Fibroblast of villous mesenchyme (primary cell): ENCODE measurements around the gene MVB12B. TPM values are rescaled to one million over a fixed set of nuclear protein-coding genes. Genes with fewer than 3 reads are reported as not detected.

Source experiments
- DNase-seq: peaks from one replicate; pipeline ENCODE4 v3.0.0-alpha.2; 2010; ENCODE audit warnings: low read depth
- H3K4me3 ChIP-seq: 2 replicates; pipeline ENCODE4 v1.5.1; 2011; ENCODE audit warnings: low read depth, mild to moderate bottlenecking, low read length
- CTCF ChIP-seq: IDR thresholded peaks from 2 replicates; pipeline ENCODE4 v1.5.1; 2012; ENCODE audit warnings: low read depth, mild to moderate bottlenecking, low read length; ENCODE audit not compliant: insufficient read depth
- total RNA-seq: library from RNA; depleted of rRNA; stranded (reverse); fragments of >200 nt; gene quantifications from 2 replicates; pipeline ENCODE4 v1.2.3, GENCODE V29; 2012

Gene MVB12B
- total RNA-seq, 1 donor, result 3.5 TPM

DNA sequence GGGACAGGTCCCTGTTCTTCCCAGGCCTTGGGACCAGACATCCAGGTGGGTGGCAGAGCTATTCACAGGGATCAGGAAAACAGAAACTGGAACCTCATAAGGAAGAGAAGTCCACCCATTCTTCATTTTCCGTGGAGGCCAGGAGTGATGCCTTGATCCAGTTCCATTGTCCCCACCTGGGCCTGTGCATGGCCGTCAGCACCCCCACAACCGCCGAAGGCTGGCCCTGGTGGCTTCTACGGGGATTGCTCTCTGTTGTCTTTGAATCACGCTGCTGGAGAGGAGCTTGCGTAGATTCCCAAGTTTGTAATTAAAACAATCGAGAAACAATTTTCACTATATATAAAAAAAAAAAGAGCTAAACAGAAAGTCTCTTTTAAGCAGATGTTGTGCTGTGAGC lies 134.4 kb downstream of the MVB12B start:
- H3K4me3 ChIP-seq, result no peak overlapping the region
- DNase-seq, result no peak
- TF ChIP-seq CTCF, result no peak

DNA sequence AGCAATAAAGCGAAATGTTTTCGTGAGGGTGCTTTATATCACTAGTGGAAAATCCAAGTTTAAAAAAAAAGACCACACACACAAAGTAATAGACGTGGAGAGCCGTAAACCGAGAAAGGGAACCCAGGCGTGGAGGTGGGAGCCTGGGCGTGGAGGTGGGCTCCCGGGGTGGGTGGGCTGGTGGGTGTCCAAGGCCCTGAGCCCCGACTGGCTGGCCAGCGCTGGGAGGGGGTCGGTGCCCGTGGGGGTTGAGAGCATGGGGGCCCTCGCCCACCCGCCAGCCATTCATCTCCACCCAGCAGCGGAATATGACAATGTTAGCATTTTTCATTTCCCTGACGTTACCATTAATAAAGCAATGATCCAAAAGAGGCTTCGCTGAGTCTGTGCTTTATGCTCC lies 135.0 kb downstream of the MVB12B start:
- H3K4me3 ChIP-seq, result no peak overlapping the region
- DNase-seq, result no peak
- no peak for TF ChIP-seq CTCF

DNA sequence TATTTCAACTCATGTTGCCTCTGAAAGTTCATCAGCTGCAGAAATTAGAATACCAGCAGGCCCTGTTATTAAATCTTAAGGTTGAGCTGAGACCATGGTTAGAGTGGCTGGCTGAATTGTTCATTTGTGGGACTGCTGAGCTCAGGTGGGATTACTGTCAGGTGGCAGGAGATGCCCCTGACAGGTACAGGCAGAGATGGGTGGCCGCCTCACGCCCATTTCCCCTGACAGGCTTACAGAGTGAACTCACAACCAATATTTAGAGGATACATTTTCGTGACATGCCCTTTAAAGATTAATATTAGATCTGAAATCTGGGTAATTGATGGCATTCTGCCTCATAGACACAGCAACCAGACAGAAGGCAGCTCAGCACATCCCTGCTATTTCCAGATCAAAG lies 136.0 kb downstream of the MVB12B start:
- TF ChIP-seq CTCF, result no peak

DNA sequence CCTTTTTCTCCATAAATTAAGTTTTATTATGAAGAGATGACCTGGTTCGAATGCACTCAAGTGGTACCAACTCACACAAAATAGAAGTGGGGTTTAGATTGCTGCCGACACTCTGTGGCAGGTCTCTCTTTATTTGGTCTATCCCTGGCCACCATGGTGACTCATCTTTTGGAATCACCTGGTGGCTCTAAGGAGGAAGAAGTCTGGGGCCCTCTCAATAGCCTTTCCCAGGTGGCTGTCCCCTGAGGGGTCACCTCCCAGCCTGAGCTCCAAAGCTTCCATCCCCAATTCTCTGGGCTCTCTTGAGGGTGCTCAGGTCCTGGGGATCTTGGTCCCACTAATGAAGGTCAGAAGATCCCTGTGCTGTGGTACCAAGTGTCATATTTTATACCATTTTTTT lies 136.8 kb downstream of the MVB12B start:
- no peak for DNase-seq
- H3K4me3 ChIP-seq, result no peak overlapping the region
- TF ChIP-seq CTCF, result no peak

More for the DNA sequence above, 136.0 kb downstream of the MVB12B start:
- DNase-seq, result no peak
- H3K4me3 ChIP-seq, result no peak overlapping the region

DNA sequence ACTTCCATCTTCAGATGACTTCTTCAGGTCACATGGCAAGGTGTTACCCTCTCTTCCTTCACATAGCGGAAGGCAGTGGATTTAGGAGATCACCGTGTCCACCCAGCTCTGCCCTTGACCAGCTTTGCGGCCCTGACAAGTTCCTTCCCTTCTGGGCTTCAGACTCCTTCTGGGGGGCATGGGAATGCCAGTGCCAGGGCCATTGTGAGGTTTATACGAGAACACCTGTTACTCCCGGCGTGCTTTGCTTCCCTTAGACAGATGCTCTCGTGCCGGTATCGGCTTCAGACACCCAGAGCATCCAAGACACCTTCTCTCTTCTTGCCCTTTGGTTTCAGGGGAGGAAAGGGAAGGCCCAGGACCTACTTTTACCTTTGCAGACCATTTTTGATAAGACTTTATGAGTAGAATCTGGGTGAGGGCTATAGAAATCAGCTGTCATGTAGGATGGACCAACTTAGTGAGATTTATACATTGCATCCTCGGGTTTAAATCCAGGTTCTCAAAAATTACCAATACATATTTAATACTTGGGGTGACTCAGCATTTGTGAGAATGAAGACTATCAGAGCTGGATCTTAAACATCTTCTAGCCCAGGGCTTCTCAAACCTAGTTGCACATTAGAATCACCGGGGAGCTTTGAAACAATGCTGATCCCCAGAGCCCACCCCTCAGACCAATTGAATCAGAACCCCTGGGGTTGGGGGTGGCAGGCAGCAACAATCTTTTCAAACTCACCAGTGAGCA lies 138.2 kb downstream of the MVB12B start:
- DNase-seq, result no peak
- no peak overlapping the region for H3K4me3 ChIP-seq
- no peak for TF ChIP-seq CTCF

- no peak for DNase-seq
- no peak for TF ChIP-seq CTCF
- H3K4me3 ChIP-seq, result no peak overlapping the region
Observed at GRCh38 chr9:126465977-126466376, 139.3 kb downstream of the MVB12B start.
